Measurements from ENCODE around the gene PARVA.

PARVA gene

GRCh38 chr11:12394601-12395000 lies 17.2 kb downstream of the PARVA start:
- no peak for DNase-seq (ENCODE audit: low read depth)
- H3K4me3 ChIP-seq (ENCODE audit: low read length), result no peak overlapping the region
- no peak for TF ChIP-seq CTCF (IDR thresholded peaks at IDR 0.05; ENCODE audit: insufficient read depth, low read depth, low read length, missing control alignments)

GRCh38 chr11:12395333-12395732 lies 18.0 kb downstream of the PARVA start:
- H3K4me3 ChIP-seq (ENCODE audit: low read length), result no peak overlapping the region
- DNase-seq (ENCODE audit: low read depth), result no peak
- no peak for TF ChIP-seq CTCF (IDR thresholded peaks at IDR 0.05; ENCODE audit: insufficient read depth, low read depth, low read length, missing control alignments)

- DNase-seq (ENCODE audit: low read depth), result peak; percentile 38
- no peak overlapping the region for H3K4me3 ChIP-seq (ENCODE audit: low read length)
- TF ChIP-seq CTCF (IDR thresholded peaks at IDR 0.05; ENCODE audit: insufficient read depth, low read depth, low read length, missing control alignments), result no peak
Observed at GRCh38 chr11:12397931-12398334, 20.6 kb downstream of the PARVA start.

- no peak for DNase-seq (ENCODE audit: low read depth)
- TF ChIP-seq CTCF (IDR thresholded peaks at IDR 0.05; ENCODE audit: insufficient read depth, low read depth, low read length, missing control alignments), result no peak
Observed at GRCh38 chr11:12399355-12399754, 22.0 kb downstream of the PARVA start.

GRCh38 chr11:12402025-12402424 lies 24.7 kb downstream of the PARVA start:
- H3K4me3 ChIP-seq (ENCODE audit: low read length), result no peak overlapping the region
- DNase-seq (ENCODE audit: low read depth), result no peak
- TF ChIP-seq CTCF (IDR thresholded peaks at IDR 0.05; ENCODE audit: insufficient read depth, low read depth, low read length, missing control alignments), result no peak

More at GRCh38 chr11:12399355-12399754, 22.0 kb downstream of the PARVA start:
- no peak overlapping the region for H3K4me3 ChIP-seq (ENCODE audit: low read length)

GRCh38 chr11:12402691-12403120 lies 25.3 kb downstream of the PARVA start:
- DNase-seq (ENCODE audit: low read depth), result peak; percentile 25
- TF ChIP-seq CTCF (IDR thresholded peaks at IDR 0.05; ENCODE audit: insufficient read depth, low read depth, low read length, missing control alignments), result no peak

More at GRCh38 chr11:12402691-12403120, 25.3 kb downstream of the PARVA start:
- H3K4me3 ChIP-seq (ENCODE audit: low read length), result no peak overlapping the region
